Measurements from ENCODE around the gene PGGHG.

PGGHG gene

DNA sequence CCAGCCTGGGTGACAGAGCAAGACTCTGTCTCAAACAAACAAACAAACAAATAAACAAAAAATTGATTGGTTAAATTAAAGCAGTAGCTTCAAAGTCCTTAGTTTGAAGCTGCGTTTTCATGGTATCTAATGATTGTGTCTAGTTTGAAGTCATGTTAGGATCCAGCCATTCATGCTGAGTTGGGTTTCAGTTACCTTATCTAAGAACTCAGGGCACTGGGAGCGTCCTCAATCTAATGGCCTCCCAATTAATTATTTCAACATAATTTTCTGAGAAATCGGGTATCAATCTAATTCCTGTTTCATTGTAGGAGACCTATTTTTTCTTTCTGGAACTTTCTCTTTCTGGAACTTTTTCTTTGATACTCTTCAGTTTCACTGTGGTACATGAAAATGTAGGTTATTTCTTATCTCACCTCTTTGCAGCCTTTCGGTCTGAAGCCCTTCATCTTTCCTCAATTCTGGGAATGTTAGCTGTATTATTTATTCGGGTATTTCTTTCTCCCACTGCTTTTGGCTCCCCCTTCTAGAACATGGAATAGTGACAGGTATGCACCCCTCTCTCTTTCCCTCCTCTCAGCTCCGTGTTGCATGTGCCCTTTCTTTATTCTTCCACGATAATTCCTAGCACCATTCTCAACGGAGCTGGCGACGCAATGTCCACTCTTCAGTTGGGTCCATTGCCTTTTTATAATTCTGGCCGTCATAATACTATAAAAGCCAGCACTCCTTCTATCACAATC, 56.1 kb downstream of the PGGHG start:
- in situ Hi-C loops (cut with MboI; ENCODE audit: low sequenced_read_pairs): no loop called here

Data from HL-60/S4 (cell line).